HepG2 (cell line): ENCODE results near the gene KIF1B.

ENCODE experiments used
- ARNT2 ChIP-seq: sonication (generic); formaldehyde crosslinking; IDR thresholded peaks from 2 replicates; pipeline ENCODE4 v1.8.0; 2022; ENCODE audit warnings: mild to moderate bottlenecking, low read depth, missing genetic modification reagents, moderate library complexity
- ATF4 ChIP-seq, 2 experiments: fragments of 450-650 bp in 1 of 2; sonication (generic) in 1 of 2; formaldehyde crosslinking; IDR thresholded peaks; 2 replicates each; pipeline versions ENCODE4 v1.5.0 to v1.8.0; 2020 to 2022; ENCODE audit warnings: mild to moderate bottlenecking in 1 of 2, missing genetic modification reagents in 1 of 2
- CTCF ChIP-seq: sonication (generic); formaldehyde crosslinking; IDR thresholded peaks from 2 replicates; pipeline ENCODE4 v1.5.0; 2020; ENCODE audit warnings: mild to moderate bottlenecking, missing genetic modification reagents, moderate library complexity
- HNRNPH1 ChIP-seq: fragments of 200-400 bp; formaldehyde crosslinking; optimal IDR thresholded peaks from 2 replicates; pipeline ENCODE3; 2017; ENCODE audit warnings: mild to moderate bottlenecking, low read depth, low read length
- SKI ChIP-seq: fragments of 450-650 bp; IDR thresholded peaks from one replicate; pipeline ENCODE4 v1.6.1; 2018; ENCODE audit warnings: mild to moderate bottlenecking; ENCODE audit not compliant: partially characterized antibody
- ZNF260 ChIP-seq: sonication (generic); formaldehyde crosslinking; IDR thresholded peaks from 2 replicates; pipeline ENCODE4 v1.4.0; 2020; ENCODE audit warnings: missing genetic modification reagents, low read depth, mild to moderate bottlenecking, borderline replicate concordance
- ZNF570 ChIP-seq: sonication (generic); formaldehyde crosslinking; IDR thresholded peaks from 2 replicates; pipeline ENCODE4 v1.4.0; 2020; ENCODE audit warnings: mild to moderate bottlenecking, missing genetic modification reagents, borderline replicate concordance
- ZXDC ChIP-seq: sonication (generic); formaldehyde crosslinking; IDR thresholded peaks from 2 replicates; pipeline ENCODE4 v1.5.0; 2020; ENCODE audit warnings: mild to moderate bottlenecking, missing genetic modification reagents

GRCh38 chr1:10361515-10361914 is 151.1 kb downstream of the KIF1B start:
- no peak for TF ChIP-seq SKI
- TF ChIP-seq CTCF, result no peak
- TF ChIP-seq ARNT2, result no peak
- no peak for TF ChIP-seq ATF4 (CRISPR knock-in tag; IDR thresholded peaks at IDR 0.05)
- no peak for TF ChIP-seq HNRNPH1
- no peak for TF ChIP-seq ZXDC (CRISPR knock-in tag)
- TF ChIP-seq ZNF260, result no peak
- no peak for TF ChIP-seq ZNF570 (CRISPR knock-in tag)
